Endothelial cell (in vitro differentiated cells): ENCODE data around the gene TUBA3C. TPM values are rescaled to one million over a fixed set of nuclear protein-coding genes. Genes with fewer than 3 reads are reported as not detected.

Experiments used
- DNase-seq: peaks from one replicate; pipeline ENCODE4 v3.0.0; 2021; ENCODE audit warnings: low spot score
- H3K27ac Mint-ChIP-seq: one replicate; pipeline ENCODE4 v1.8.0; 2021; ENCODE audit warnings: mixed read lengths, inconsistent platforms; ENCODE audit not compliant: unreplicated experiment
- H3K27me3 Mint-ChIP-seq: one replicate; pipeline ENCODE4 v1.8.0; 2021; ENCODE audit warnings: mild to moderate bottlenecking, moderate library complexity, mixed read lengths, inconsistent platforms; ENCODE audit not compliant: unreplicated experiment
- H3K36me3 Mint-ChIP-seq: one replicate; pipeline ENCODE4 v1.8.0; 2021; ENCODE audit warnings: mild to moderate bottlenecking, low read depth, mixed read lengths, inconsistent platforms; ENCODE audit not compliant: unreplicated experiment
- H3K4me1 Mint-ChIP-seq: one replicate; pipeline ENCODE4 v1.8.0; 2021; ENCODE audit warnings: mild to moderate bottlenecking, mixed read lengths, inconsistent platforms; ENCODE audit not compliant: unreplicated experiment
- H3K4me3 Mint-ChIP-seq: one replicate; pipeline ENCODE4 v1.8.0; 2021; ENCODE audit warnings: mild to moderate bottlenecking, mixed read lengths, inconsistent platforms; ENCODE audit not compliant: unreplicated experiment
- H3K9me3 Mint-ChIP-seq: one replicate; pipeline ENCODE4 v1.8.0; 2021; ENCODE audit warnings: mixed read lengths, inconsistent platforms; ENCODE audit not compliant: unreplicated experiment
- total RNA-seq: library from RNA; stranded (reverse); fragmentation: NEBNext Ultra II Directional; extraction: Animal tissue kit (Norgen Biotek cat#: 25700); gene quantifications from one replicate; pipeline ENCODE4 v1.2.1, GENCODE V29; 2021; ENCODE audit not compliant: unreplicated experiment
- TF ChIP-seq, protein P1 (sequence below): fragments of 200-600 bp; sonication (generic); IDR thresholded peaks from one replicate; pipeline ENCODE4 v1.5.0; 2021; ENCODE audit warnings: antibody characterized with exemption; ENCODE audit not compliant: unreplicated experiment

TUBA3C gene
- total RNA-seq, 1 donor from 2014 or later: not detected

GRCh38 chr13:19185086-19185864 lies 3.7 kb upstream of the TUBA3C start:
- Mint-ChIP-seq H3K27me3 (peaks cover 10% of the 10 kb centered on the region), H3K4me1 (no peaks in the 10 kb centered on the region), H3K4me3 (no peak overlapping the region), H3K9me3 (peaks cover 33% of the 10 kb centered on the region), H3K36me3 (peaks cover 11% of the 10 kb centered on the region), H3K27ac (no peak overlapping the region)
- no peak for DNase-seq
- TF ChIP-seq, protein P1, sequence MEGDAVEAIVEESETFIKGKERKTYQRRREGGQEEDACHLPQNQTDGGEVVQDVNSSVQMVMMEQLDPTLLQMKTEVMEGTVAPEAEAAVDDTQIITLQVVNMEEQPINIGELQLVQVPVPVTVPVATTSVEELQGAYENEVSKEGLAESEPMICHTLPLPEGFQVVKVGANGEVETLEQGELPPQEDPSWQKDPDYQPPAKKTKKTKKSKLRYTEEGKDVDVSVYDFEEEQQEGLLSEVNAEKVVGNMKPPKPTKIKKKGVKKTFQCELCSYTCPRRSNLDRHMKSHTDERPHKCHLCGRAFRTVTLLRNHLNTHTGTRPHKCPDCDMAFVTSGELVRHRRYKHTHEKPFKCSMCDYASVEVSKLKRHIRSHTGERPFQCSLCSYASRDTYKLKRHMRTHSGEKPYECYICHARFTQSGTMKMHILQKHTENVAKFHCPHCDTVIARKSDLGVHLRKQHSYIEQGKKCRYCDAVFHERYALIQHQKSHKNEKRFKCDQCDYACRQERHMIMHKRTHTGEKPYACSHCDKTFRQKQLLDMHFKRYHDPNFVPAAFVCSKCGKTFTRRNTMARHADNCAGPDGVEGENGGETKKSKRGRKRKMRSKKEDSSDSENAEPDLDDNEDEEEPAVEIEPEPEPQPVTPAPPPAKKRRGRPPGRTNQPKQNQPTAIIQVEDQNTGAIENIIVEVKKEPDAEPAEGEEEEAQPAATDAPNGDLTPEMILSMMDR: no peak

- peaks cover 36% of the 10 kb centered on the region for H3K9me3 Mint-ChIP-seq
- peaks cover 11% of the 10 kb centered on the region for H3K36me3 Mint-ChIP-seq
- TF ChIP-seq, protein P1: no peak
Observed at GRCh38 chr13:19184176-19184575, 2.6 kb upstream of the TUBA3C start.

GRCh38 chr13:19183676-19184075 lies 2.1 kb upstream of the TUBA3C start:
- TF ChIP-seq, protein P1: no peak
- H3K9me3 Mint-ChIP-seq: peaks cover 34% of the 10 kb centered on the region
- H3K36me3 Mint-ChIP-seq: peaks cover 10% of the 10 kb centered on the region
- peaks cover 8% of the 10 kb centered on the region for H3K27me3 Mint-ChIP-seq
- H3K4me3 Mint-ChIP-seq: no peak overlapping the region
- DNase-seq: no peak
- no peak overlapping the region for H3K27ac Mint-ChIP-seq
- no peaks in the 10 kb centered on the region for H3K4me1 Mint-ChIP-seq

More at GRCh38 chr13:19184176-19184575, 2.6 kb upstream of the TUBA3C start:
- H3K27ac Mint-ChIP-seq: no peak overlapping the region
- DNase-seq: no peak
- peaks cover 8% of the 10 kb centered on the region for H3K27me3 Mint-ChIP-seq
- no peak overlapping the region for H3K4me3 Mint-ChIP-seq
- H3K4me1 Mint-ChIP-seq: no peaks in the 10 kb centered on the region

GRCh38 chr13:19182536-19182935 lies 912 bp upstream of the TUBA3C start:
- Mint-ChIP-seq H3K27ac (no peak overlapping the region), H3K4me1 (no peaks in the 10 kb centered on the region), H3K27me3 (peaks cover 8% of the 10 kb centered on the region), H3K4me3 (no peak overlapping the region), H3K9me3 (peaks cover 33% of the 10 kb centered on the region), H3K36me3 (peaks cover 10% of the 10 kb centered on the region)
- DNase-seq: no peak
- TF ChIP-seq, protein P1: no peak

DNA sequence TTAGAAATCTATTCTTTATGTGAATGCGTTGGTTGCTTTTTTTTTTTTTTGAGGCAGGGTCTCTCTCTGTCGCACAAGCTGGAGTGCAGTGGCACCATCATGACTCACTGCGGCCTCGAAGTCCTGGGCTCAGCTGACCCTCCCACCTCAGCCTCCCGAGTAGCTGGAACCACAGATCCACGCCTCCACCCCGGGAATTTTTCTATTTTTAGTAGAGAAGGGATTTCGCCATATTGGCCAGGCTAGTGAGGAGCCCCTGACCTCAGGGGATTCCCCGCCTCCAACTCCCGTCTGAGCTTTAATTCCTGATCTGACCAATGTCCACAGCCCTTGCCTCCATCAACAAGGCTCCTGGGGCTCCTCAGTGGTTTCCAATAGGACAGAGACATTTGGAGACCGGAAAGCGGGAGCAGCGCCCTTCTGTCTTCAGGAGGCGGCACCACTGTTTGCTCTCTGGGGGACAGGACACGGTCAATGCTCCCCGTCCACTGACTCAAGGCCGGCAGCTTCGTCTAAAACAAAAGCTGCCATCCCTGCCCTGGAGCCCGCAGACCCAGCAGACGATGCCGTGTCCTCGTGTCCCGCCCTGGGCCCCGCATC lies 503 bp downstream of the TUBA3C start:
- TF ChIP-seq, protein P1: no peak
- peaks cover 5% of the 10 kb centered on the region for H3K36me3 Mint-ChIP-seq
- H3K27ac Mint-ChIP-seq: no peak overlapping the region
- H3K27me3 Mint-ChIP-seq: peaks cover 8% of the 10 kb centered on the region
- DNase-seq: no peak
- H3K9me3 Mint-ChIP-seq: peaks cover 24% of the 10 kb centered on the region
- H3K4me1 Mint-ChIP-seq: no peaks in the 10 kb centered on the region
- H3K4me3 Mint-ChIP-seq: no peak overlapping the region
